Lower lobe of right lung (tissue), 2 donors: ENCODE data around the gene CCT4. TPM values are rescaled to one million over a fixed set of nuclear protein-coding genes. Genes with fewer than 3 reads are reported as not detected.
"Not testable (repeated sequence)": the region's sequence is repeated elsewhere in the genome, so short reads cannot be mapped to it uniquely, and the experiment has no call there.

ENCODE experiments used
- ATAC-seq, 2 donors: fragments of 200-7000 bp; cut with Tn5 transposase; one replicate each; pipeline ENCODE4 v1.9.1; 2020 to 2022; ENCODE audit warnings: mild to moderate bottlenecking in 2 of 2, moderate library complexity in 2 of 2
- DNase-seq: peaks from one replicate; pipeline ENCODE4 v3.0.0-alpha.2; 2020
- H3K27ac ChIP-seq: fragments of 200-600 bp; one replicate; pipeline ENCODE4 v1.8.0; 2022
- H3K27me3 ChIP-seq: fragments of 200-600 bp; one replicate; pipeline ENCODE4 v1.8.0; 2022; ENCODE audit warnings: low read depth
- H3K36me3 ChIP-seq: fragments of 200-600 bp; one replicate; pipeline ENCODE4 v1.8.0; 2022; ENCODE audit warnings: mild to moderate bottlenecking
- H3K4me1 ChIP-seq: fragments of 200-600 bp; one replicate; pipeline ENCODE4 v1.8.0; 2022
- H3K4me3 ChIP-seq: fragments of 200-600 bp; one replicate; pipeline ENCODE4 v1.8.0; 2022; ENCODE audit warnings: mild to moderate bottlenecking
- H3K9me3 ChIP-seq: fragments of 200-600 bp; one replicate; pipeline ENCODE4 v1.8.0; 2022
- CTCF ChIP-seq: fragments of 200-600 bp; IDR thresholded peaks from one replicate; pipeline ENCODE4 v1.8.0; 2022; ENCODE audit warnings: antibody characterized with exemption, mild to moderate bottlenecking
- intact Hi-C: fragments of 100-400 bp; cut with DNase I; formaldehyde crosslinking; loops from one replicate; pipeline ENCODE4 v1.11.0; 2022
- total RNA-seq: library from RNA; stranded (reverse); fragmentation: NEBNext Ultra II Directional; extraction: Animal tissue kit (Norgen Biotek cat#: 25700); gene quantifications from one replicate; pipeline ENCODE4 v1.2.1, GENCODE V29; 2021
- donor health status: DM: no; HTN: yes; CAD: no; lungs with severe emphysema.

The CCT4 gene
- total RNA-seq, 1 donor from 2014 or later: 95.7 TPM

GRCh38 chr2:61887717-61888266 lies 664 bp downstream of the CCT4 start:
- intact Hi-C loops: no loop called here
- Histone ChIP-seq H3K27ac (peak overlapping the region; percentile 95), H3K4me1 (peaks cover 26% of the 10 kb centered on the region), H3K27me3 (no peaks in the 10 kb centered on the region), H3K4me3 (peak overlapping the region; percentile 82), H3K9me3 (no peaks in the 10 kb centered on the region), H3K36me3 (peaks cover 35% of the 10 kb centered on the region)
- DNase-seq (no peak), ATAC-seq (peak; percentile 25 to 34)
- no peak for TF ChIP-seq CTCF

DNA sequence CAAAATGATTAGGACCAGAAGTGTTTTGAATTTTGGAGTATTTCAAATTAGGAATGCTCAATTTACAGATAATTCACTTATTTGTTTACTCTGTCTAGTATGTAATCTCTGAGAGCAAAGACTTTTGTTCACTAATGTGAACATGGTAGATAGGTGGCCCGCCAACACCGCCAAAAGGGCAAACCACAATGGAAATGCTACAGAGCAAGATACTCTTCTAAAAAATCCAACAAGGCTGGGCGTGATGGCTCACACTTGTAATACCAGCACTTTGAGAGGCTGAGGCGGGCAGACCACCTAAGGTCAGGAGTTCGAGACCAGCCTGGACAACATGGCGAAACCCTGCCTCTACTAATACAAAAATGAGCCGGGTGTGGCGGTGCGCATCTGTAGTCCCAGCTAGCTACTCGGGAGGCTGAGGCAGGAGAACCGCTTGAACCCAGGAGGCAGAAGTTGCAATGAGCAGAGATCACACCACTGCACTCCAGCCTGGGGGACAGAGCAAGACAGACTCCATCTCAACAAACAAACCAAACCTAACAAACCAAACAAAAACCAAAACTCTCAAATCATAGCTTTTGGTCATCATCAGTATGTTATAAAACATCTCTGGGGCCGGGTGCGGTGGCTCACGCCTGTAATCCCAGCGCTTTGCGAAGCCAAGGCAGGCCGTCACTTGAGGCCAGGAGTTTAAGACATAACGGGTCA lies 2.4 kb downstream of the CCT4 start:
- no peak for TF ChIP-seq CTCF
- no peak overlapping the region for H3K4me3 ChIP-seq
- DNase-seq: no peak
- H3K9me3 ChIP-seq: no peaks in the 10 kb centered on the region
- no peak overlapping the region for H3K27ac ChIP-seq
- no peaks in the 10 kb centered on the region for H3K27me3 ChIP-seq
- peaks cover 26% of the 10 kb centered on the region for H3K4me1 ChIP-seq
- no peak for ATAC-seq
- H3K36me3 ChIP-seq: peaks cover 53% of the 10 kb centered on the region
- intact Hi-C loops: no loop called here

GRCh38 chr2:61882850-61883249 lies 5.6 kb downstream of the CCT4 start:
- DNase-seq (no peak), ATAC-seq (no peak)
- peaks cover 85% of the 10 kb centered on the region for H3K36me3 ChIP-seq
- no peak overlapping the region for H3K4me3 ChIP-seq
- TF ChIP-seq CTCF: no peak
- no peaks in the 10 kb centered on the region for H3K9me3 ChIP-seq
- peaks cover 20% of the 10 kb centered on the region for H3K4me1 ChIP-seq
- no peaks in the 10 kb centered on the region for H3K27me3 ChIP-seq
- intact Hi-C loops: no loop called here
- H3K27ac ChIP-seq: no peak overlapping the region

DNA sequence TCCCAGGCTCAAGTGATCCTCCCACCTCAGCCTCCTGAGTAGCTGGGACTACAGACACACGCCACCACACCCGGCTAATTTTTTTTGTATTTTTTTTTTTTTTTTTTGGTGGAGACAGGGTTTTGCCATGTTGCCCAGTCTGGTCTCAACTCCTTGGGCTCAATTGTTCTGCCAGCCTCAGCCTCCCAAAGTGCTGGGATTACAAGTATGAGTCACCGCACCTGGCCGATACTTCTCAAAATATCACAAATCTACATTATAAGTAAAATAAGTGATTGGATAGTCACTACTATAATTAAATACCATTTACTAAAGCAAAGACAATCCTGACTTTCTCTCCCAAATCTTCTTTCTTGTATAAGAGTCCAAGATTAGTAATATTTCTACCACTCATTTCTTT lies 9.1 kb downstream of the CCT4 start:
- ATAC-seq, H3K27ac ChIP-seq, intact Hi-C loops, DNase-seq, H3K4me3 ChIP-seq, H3K9me3 ChIP-seq, H3K27me3 ChIP-seq, H3K4me1 ChIP-seq: not testable (repeated sequence)
- H3K36me3 ChIP-seq: peaks cover 100% of the 10 kb centered on the region

- H3K4me3 ChIP-seq: no peak overlapping the region
- H3K27me3 ChIP-seq: no peaks in the 10 kb centered on the region
- DNase-seq: no peak
- intact Hi-C loops: no loop called here
- peaks cover 100% of the 10 kb centered on the region for H3K36me3 ChIP-seq
- TF ChIP-seq CTCF: no peak
- no peak for ATAC-seq
- no peaks in the 10 kb centered on the region for H3K9me3 ChIP-seq
- no peak overlapping the region for H3K27ac ChIP-seq
- H3K4me1 ChIP-seq: no peaks in the 10 kb centered on the region
Measured at GRCh38 chr2:61878761-61879160, 9.7 kb downstream of the CCT4 start.

DNA sequence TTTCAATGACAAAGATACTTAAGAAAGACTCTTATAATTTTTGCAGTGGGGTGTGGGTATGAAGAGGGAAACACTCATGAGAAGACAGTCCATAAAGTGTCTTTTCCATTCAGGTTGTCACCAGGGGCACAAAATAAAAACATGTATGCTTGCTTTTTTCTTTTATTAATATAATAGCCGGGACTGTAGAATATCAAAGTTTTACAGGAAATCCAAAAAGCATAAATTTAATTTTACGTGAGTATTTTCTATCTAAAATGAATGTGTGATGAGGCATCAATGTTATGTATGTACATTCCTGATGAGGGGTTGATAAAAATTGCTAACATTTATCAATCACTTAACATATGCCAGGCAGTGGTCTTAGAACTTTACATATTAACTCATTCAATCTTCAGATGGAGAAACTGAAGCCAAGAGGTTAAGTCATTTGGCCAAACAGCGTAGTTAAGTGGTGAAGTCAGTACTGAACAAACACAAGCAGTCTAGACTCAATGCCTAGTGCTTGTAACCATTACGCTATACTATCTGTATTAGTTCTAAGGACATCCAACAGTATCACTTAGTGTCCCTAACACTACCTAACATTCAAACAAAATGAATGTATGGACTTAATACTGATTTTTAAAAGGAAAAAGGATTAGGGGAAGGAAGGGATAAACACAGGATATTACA lies 10.7 kb downstream of the CCT4 start:
- no peaks in the 10 kb centered on the region for H3K9me3 ChIP-seq
- no peak overlapping the region for H3K27ac ChIP-seq
- no peaks in the 10 kb centered on the region for H3K4me1 ChIP-seq
- DNase-seq: no peak
- no peak for TF ChIP-seq CTCF
- no peak overlapping the region for H3K4me3 ChIP-seq
- peaks cover 100% of the 10 kb centered on the region for H3K36me3 ChIP-seq
- intact Hi-C loops: no loop called here
- no peaks in the 10 kb centered on the region for H3K27me3 ChIP-seq
- peak in 1 of 2 donors; percentile 50 for ATAC-seq
